HG02763 (cell line): ENCODE data around the gene NPAS3.

Experiments
- ATAC-seq: cut with Tn5 transposase; IDR thresholded peaks from one replicate; pipeline ENCODE4 v1.9.1; 2021; ENCODE audit warnings: mild to moderate bottlenecking, moderate library complexity; ENCODE audit not compliant: unreplicated experiment

NPAS3 gene

DNA sequence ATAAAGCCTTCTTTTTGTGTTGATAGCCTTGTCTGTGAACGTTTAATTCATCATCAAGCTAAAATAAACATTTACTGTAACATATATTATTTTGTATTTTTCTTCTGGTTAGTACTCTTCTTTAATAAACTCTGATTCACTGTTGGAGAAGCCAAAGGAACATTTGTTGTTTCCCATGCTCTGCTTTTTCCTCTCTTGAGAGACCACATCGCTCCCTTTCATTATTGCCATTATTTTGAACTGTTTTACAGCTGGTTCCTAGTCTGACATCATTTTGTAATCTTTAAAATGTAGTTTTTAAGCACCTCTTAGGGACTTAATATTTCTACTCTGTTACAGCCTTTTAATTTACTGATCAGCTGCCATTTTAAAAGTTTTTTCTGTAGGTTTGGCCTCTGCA, 301.8 kb downstream of the NPAS3 start:
- no peak for ATAC-seq

DNA sequence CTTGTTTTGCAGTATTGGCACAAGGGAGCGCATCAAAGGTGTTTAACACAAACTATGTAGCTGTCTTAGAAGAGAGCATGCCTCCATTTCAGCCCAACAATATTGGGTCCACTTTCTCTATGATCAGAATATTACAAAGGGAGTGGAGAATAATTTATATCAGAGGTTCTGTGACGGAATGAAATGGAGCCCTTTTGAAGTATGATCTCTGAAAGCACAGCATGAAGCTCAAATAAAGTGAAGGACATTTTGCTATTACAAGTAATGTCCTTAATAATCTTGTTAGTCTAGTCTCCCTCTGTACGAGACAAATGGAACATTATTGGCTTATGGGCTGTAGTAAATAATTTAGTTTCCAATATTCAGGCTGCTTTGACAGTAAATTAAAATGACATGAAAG, 302.7 kb downstream of the NPAS3 start:
- no peak for ATAC-seq

DNA sequence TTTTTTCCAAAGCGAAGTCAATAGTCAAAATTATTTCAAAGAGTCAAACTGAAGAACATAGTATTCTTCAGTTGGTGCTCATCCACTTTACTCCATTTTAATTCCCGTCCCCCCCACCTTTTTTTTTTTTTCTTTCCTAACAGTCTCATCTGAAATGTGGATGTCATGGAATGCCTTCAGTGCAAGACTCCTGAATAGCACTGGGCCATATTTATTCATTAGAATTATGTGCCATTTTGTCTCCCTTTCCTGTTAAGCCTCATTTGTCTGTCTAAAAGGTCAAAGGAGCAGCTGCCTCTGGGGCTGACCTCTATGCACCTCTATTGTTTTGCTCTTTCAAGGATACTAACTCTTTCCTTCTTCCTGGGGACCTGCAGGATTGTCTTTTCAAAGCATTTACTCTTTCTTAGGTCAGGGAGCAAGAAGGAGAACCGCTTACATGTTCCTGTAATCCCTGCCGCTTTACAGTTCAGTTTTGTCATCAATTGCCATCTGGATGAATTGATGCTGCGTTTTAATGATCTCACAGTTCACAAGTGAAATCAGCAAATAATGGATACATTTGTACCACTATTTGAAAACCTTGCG, 310.6 kb downstream of the NPAS3 start:
- no peak for ATAC-seq

DNA sequence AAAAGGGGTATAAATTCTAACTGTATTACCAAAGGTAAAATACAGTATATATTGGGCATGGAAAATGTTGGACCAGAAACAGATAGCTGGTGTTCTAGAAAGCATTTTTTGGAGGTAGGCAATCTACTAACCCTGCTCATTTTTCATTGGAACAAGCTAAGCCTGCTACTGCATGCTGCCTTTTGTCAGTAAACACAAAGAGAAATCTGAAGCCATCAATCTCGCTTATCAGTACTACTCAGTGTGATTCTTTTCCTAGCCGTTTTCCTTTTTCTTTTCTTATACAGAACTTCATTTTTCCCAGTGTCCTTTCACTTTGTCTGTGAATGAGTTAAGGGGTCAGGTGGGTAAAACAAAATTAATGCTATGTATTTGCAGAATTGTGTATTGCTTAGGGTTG, 312.3 kb downstream of the NPAS3 start:
- no peak for ATAC-seq

DNA sequence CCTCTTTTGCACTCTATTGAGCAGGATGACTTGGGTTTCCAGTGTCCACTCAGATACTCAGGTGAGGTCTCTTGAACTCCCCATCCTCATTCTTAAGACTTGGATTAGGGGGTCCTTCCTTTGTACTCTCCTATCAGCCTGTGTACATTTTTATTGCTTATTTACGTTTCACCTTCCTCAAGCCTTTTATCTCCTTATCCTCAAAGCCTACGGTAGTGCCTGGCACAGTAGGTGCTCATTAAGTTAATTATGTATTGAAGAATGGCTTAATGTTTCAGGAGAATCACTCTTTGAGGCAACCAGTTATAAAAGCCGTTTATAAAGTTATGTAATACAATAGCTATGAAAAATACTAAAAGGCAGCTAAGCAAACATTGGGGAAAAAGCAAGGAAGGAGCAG, 315.7 kb downstream of the NPAS3 start:
- no peak for ATAC-seq

DNA sequence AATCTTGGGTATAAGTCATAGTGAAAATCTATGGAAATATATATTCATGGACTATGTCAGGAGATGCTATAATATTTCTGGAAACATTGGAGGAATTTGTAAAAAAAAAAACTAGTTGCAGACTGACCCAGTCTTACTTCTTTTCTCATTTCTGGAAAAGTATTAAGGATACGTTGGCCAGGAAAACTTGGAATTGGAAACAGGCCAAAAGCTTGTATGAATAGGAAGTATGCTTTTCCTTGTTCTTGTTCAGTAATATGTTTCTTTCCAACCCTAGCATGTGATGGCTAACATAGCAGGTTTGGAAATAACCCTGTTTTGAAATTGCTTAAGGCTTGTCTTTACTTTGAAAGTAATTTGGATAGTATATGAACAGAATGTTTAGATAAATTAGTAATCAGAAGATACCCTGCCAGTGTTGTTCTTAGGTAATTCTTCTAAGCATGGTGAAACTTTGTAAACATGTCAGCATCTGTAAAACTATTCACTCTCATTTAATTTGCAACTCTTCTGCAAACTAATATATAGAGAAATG, 316.2 kb downstream of the NPAS3 start:
- ATAC-seq: no peak

DNA sequence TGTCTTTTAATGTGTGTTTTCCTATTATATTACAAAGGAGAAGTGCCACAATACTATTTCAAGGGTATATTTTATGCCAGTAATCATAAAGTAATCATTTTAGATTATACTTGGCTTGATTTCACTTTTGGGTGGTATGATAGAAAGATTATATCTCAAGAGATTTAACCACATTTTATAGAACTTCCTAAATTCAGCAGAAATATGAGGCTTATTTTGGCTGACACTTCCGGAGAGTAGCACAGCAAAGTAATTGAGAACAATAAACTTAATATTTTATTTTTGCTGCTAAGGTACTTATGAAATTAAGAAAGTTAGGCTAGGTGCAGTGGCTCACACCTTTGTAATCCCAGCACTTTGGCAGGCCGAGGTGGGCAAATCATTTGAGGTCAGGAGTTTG, 319.1 kb downstream of the NPAS3 start:
- ATAC-seq: no peak

DNA sequence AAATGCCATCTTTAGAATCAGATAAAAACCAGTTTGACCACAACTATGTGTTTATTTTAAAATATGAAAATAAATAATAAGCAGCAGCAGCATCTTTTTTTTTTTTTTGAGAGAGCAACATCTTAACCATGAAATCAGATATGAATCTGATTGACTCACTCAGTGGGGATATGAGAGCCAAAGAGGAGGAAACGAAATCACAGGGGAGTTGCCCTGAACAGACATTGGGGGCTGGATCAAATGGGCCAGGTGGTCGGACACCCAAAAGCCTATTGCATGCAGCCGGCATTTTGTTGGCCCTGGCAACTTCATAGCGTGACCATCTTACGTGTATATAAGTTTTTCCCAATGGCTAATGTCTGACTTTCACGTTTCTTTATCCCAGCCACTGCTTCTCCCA, 321.1 kb downstream of the NPAS3 start:
- ATAC-seq: no peak

DNA sequence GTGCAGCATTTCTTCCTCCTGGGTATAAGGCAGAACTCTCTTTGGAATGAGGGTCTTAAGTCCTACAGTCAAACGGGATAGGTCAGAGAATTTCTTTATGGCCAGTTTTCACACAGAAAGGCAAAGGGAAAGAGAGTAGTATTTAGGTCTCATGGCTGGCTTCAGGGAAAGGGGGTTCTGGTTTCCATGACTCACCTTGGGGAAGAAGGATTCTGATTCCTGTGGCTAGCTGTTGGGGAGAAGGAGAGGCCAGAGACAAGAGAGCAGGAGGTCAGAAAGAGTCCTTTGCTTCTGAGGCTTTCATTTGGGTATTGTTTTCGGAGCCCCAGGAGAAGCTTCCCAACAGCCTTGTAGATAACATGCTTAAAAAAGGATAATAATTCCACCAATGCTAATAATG, 332.5 kb downstream of the NPAS3 start:
- no peak for ATAC-seq

DNA sequence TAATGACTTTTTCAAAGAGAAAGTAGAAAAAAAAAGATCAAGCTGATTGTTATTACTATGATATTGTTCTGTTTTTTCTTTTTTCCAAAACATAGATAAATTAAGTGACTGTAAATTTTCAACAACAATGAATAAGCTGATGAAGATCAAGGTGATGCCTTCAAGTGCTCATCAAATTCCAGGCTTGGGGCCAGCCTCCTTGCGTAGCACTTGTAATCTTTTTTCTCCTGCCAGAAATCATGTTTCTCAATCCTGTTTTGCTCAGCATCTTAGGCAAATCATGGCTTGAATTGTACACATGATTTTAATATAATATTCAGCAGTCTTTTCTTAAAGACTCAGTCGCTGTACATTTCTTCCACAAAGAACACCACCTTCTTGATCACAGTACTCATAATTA, 333.2 kb downstream of the NPAS3 start:
- ATAC-seq: no peak

DNA sequence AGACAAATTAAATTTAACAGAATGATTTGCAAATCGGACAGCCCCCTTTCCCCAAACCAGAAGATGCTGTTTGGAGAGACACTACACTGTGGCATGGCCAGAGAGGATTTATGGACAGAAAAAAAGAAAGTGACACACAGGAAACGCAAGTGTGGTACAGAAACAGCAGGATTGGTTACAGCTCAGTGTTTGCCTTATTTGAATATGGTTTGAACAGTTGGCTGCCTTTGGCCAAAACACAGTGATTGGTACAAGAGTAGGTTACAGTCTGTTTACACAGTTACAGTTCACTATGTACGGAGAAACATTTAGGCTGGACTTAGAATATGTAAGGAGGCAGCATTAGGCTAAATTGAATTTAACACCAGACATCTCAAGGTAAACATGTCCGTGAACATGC, 335.3 kb downstream of the NPAS3 start:
- ATAC-seq: no peak

DNA sequence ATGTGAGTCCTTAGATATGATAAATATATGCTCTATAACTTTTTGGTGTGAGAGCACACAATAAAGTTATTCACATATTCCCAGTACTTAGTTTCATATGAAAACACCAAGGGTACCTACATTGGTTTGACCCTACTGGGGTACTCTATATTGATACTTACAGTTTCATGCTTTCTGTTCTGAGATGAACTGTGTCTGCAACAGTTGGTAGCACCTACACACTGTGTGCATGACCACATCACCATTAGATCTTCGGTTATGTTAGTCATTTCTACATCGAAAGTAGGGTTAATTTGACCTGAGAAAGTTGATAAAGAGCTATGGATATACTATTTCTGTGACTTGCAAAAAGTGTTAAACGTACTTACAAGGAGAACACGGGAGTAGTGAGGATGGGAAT, 337.2 kb downstream of the NPAS3 start:
- no peak for ATAC-seq

DNA sequence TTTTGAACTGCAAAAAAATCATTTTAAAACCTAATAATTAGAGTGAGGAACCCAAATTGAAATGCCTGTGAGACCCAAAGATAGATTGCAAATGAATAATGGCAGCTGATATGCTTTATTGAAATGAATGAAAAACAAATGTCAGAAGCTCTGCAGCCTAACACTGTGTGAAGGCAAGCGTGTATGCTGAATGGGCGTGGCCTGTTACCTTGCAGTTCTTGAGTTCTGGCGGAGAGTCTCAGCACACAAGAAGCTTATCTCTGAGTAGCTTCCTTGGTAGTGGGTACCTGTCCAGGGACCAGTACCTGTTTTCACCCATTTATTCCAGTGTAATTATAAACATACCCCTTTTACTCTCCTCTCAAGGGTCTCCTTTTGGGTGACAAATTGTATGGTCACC, 341.2 kb downstream of the NPAS3 start:
- no peak for ATAC-seq

DNA sequence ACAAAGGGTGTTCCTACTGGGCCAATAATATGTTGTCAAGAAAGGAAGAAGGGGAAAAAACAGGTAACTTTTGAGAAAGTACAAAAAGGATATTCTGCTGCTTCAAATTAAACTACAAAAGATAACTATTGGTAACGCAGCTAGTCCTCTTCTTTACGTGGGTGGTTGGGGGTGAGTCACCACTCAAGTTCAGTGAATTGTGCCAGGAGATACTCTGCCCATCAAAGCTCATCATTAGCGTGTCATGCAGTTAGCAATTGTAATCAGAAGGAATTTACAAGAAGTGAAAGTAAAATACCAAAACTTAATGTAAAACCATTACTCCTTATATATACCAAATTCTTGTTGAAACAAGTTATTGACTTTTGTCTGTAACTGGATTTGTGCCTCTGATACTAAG, 342.0 kb downstream of the NPAS3 start:
- ATAC-seq: no peak

DNA sequence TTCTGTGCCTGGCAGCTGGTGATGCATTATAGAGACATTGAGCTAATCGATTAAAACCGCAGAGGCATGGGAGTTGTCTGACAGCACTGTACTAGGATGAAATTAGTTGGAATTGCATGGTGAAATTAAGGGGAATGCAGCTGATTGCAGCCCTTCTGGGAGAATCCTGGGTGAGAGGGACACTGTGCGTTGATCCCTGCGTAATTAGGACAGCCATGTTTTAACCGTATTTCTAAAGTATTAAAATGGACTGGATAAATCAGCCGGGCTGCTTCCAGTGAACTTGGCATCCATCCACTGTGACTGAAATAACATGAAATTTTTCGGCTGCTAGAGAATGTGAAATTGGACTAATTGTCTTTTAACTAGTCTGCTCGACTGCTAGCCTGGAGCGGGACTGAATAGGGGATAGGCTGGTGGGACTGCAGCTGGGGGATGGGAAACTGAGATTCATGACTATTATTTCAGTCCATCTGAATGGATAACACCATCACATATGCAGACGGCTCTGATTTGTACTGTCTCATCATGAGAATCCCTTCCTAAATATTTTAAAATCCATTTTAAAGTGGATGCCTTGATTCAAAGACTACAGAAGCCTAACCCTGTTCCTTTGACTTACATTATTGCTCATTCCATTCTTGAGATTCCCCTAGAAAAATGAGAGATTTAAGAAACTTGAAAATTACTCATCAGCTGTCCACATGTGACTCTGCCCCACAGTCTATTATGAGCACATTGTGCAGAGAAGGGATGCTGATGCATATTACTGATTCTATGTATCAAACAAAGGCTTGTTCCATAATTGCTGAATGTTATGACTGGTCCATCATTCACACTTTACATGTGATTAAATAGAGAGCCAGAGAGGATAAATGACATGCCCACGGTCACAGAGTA, 343.9 kb downstream of the NPAS3 start:
- ATAC-seq: no peak

DNA sequence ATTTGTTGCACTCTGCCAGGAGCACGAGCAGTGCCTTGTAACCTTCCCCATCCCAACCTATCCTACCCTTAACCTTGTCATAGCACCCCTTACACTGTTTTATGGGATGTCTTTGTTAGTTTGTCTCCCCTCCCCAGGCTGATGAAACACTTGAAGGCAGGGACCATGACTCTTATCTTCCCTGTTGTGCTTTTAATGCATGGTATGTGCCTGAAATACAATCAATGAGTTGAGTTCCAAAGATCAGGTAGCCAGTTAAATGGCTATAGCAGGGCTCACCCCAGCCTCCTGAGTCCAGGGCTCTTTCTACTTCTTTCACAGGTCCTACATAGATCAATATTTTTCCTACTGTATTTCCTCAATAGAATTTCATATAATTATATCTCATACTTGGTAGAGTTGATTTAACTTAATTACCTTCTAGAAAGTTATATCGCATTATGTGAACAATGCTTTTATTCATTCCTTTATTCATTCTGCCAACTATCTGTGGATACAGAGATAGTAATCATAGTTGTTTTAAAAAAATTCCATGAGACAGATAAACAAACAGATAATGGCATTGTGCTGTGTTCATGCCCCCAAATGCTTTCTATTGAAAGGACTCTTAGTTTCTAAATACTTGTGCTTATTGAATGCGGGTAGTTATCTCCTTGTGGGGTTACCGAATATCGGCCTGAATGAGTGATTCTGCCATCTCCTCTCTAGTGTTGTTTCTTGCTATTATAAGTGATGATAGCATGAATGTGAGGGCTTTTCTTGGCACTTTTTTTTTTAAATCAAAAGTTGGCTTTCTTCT, 347.4 kb downstream of the NPAS3 start:
- ATAC-seq: no peak

DNA sequence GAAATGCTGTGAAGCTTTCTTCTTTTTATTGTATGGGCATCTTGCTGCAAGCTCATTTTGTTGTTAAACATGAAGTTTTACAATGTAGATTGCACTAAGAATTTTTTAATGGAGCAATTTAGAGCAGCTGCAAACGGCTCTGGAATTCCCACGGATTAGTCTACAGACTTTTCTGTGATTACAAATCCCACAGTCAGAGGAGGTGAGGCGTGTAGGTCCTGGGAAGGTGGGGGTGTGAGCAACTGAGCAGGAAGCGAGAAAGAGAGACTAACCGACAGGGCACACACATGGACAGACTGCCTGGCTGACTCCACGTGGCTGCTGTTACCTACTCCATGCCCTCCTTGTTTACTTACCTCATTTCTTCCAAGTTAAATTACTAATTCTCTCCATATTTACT, 348.5 kb downstream of the NPAS3 start:
- no peak for ATAC-seq

DNA sequence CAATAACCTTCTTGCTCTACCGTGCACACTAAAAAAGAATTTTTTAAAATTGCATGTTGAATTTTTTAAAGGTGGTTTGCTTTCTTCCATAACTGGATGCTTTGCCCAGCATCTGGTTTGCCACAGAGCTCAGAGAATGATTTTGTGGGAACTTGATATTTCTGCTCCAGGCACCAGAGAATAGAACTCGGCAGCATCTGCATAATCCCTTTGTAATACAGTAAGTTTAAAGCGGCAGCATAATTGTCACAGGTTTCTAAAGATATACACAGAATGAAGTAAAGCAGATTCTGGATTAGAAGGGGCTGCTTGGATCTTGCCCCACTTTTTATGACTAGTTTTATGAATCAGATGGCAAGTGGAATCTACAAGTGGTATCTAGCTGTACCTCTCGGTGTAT, 352.0 kb downstream of the NPAS3 start:
- no peak for ATAC-seq

DNA sequence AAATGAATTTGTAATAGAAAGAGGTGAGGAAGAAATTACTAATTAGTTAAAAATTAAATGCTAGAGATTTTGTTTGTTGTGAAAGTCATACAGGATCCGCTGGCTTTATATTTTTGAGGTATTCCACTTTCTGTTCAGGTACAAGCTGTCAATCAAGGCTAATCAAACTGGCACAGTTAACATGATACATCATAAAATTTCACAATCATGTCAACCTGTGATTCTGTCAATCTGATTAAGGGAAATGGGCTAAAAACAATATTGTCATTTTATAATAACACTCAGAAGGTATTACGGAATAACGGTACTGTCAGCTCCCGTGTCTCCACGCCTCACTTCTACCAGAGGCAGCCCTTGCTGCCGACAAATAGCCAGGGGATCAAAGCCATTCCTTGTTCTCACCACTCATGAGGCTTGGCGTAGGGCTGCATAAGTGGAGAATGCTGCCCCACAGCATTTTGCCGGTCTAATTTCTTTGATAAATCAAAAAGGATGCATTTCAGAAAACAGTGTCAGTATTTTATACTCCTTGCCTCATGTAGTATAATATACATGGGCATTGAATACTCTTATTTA, 352.9 kb downstream of the NPAS3 start:
- no peak for ATAC-seq

DNA sequence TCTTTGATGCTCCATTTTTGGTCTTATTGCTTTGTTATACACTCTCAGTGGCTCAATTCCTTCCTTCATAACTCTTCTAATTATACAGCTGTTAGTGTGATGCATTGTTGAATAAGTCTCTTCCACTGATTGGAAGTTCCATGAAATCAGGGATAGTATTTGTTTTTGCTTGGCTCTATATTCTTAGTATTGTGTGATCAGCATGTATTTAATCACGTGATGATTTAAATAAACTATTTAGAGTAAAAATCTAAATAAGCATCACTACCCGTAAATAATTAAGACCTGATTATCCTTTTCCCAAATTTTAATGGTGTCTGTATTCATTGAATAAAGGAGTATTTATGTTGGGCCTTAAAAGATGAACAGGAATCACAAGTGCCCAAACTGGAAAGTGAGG, 355.7 kb downstream of the NPAS3 start:
- no peak for ATAC-seq

DNA sequence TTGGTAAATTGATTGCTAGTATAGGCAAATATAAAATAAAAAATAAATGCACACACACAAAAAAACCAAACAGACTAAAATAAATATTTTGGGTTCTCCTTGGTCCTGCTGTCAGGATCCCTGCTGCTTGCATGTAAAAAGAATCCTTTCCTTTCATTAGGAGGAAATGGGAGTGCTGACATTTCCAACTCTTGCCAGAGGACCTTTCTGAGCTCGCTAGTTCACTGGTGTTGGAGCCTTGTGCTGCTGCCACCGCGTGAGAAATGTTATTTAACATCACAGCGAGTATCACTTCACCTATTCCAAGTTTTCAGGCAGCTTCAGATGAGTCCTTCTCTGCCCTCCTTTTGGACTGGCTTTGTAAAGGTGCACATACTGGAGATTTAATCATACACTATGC, 358.9 kb downstream of the NPAS3 start:
- no peak for ATAC-seq
